Dedifferentiated amniotic fluid mesenchymal stem cell (primary cell): Measurements from ENCODE around the gene LRRC18.

ENCODE experiments used
- DNase-seq: peaks from one replicate; pipeline ENCODE4 v3.0.0-alpha.2; 2016; ENCODE audit errors: extremely low spot score

Gene LRRC18

GRCh38 chr10:48907730-48908129, 31.9 kb downstream of the LRRC18 start:
- DNase-seq, result no peak

GRCh38 chr10:48906841-48907240, 32.8 kb downstream of the LRRC18 start:
- DNase-seq, result no peak

GRCh38 chr10:48905311-48905710, 34.3 kb downstream of the LRRC18 start:
- no peak for DNase-seq

- DNase-seq, result no peak
These were observed 34.8 kb downstream of the LRRC18 start for GRCh38 chr10:48904861-48905260.

GRCh38 chr10:48903151-48903550, 36.5 kb downstream of the LRRC18 start:
- DNase-seq, result no peak

- DNase-seq, result no peak
These were observed 37.5 kb downstream of the LRRC18 start for GRCh38 chr10:48902096-48902495.

- no peak for DNase-seq
These were observed 38.3 kb downstream of the LRRC18 start for GRCh38 chr10:48901319-48901718.

GRCh38 chr10:48900371-48900801, 39.3 kb downstream of the LRRC18 start:
- DNase-seq, result no peak

GRCh38 chr10:48899781-48900180, 39.9 kb downstream of the LRRC18 start:
- no peak for DNase-seq

GRCh38 chr10:48898426-48898825, 41.2 kb downstream of the LRRC18 start:
- DNase-seq, result no peak

GRCh38 chr10:48897441-48897790, 42.2 kb downstream of the LRRC18 start:
- DNase-seq, result no peak

- no peak for DNase-seq
These were observed 42.7 kb downstream of the LRRC18 start for GRCh38 chr10:48896756-48897440.

- DNase-seq, result no peak
These were observed 43.8 kb downstream of the LRRC18 start for GRCh38 chr10:48895803-48896195.

GRCh38 chr10:48894911-48895802, 44.5 kb downstream of the LRRC18 start:
- DNase-seq, result no peak

GRCh38 chr10:48890888-48891850, 48.5 kb downstream of the LRRC18 start:
- DNase-seq, result no peak

- DNase-seq, result no peak
These were observed 51.7 kb downstream of the LRRC18 start for GRCh38 chr10:48887982-48888381.

- DNase-seq, result no peak
These were observed 54.3 kb downstream of the LRRC18 start for GRCh38 chr10:48885376-48885775.

- DNase-seq, result no peak
These were observed 55.2 kb downstream of the LRRC18 start for GRCh38 chr10:48884179-48885045.

GRCh38 chr10:48883701-48884100, 55.9 kb downstream of the LRRC18 start:
- DNase-seq, result no peak

- DNase-seq, result no peak
These were observed 56.8 kb downstream of the LRRC18 start for GRCh38 chr10:48882881-48883280.

- DNase-seq, result no peak
These were observed 57.7 kb downstream of the LRRC18 start for GRCh38 chr10:48881937-48882336.
